ENCODE measurements around the gene RMC1.

DNA sequence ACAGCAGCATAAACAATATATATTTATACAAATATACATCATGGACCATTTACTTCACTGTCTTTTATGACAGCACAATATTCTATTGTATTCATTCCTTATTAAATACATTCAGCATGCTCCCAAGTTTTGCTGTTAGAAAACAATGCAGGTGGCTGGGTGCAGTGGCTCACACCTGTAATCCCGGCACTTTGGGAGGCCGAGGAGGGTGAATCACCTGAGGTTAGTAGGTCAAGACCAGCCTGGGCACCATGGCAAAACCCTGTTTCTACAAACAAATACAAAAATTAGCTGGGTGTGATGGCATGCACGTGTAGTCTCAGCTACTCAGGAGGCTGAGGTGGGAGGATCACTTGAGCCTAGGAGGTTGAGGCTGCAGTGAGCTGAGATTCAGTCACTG, 44.0 kb downstream of the RMC1 start:
- TF ChIP-seq POLR2A (IDR thresholded peaks at IDR 0.05; ENCODE audit: low read depth, low read length) (no peak), POLR2AphosphoS5 (IDR thresholded peaks at IDR 0.05; ENCODE audit: low read depth, low read length) (no peak), TAF1 (IDR thresholded peaks at IDR 0.05; ENCODE audit: borderline replicate concordance, low read depth, low read length) (no peak)

All from GM12892 (cell line).